ENCODE results near the gene MDC1. TPM values are rescaled to one million over a fixed set of nuclear protein-coding genes. Genes with fewer than 3 reads are reported as not detected.
"Not testable (repeated sequence)": the region's sequence is repeated elsewhere in the genome, so short reads cannot be mapped to it uniquely, and the experiment has no call there.

MDC1 gene
- total RNA-seq, 4 donors from 2014 or later, result 21.3 to 36.0 (median 26.2) TPM

GRCh38 chr6:30757261-30757904 is 40.3 kb upstream of the MDC1 start:
- peaks cover 0 to 25% (median 5%) of the 10 kb centered on the region in 4 donors for H3K4me1 ChIP-seq
- H3K27ac ChIP-seq, result no peak overlapping the region
- H3K27me3 ChIP-seq, result no peaks in the 10 kb centered on the region
- no peaks in the 10 kb centered on the region for H3K9me3 ChIP-seq
- no peak overlapping the region for H3K4me3 ChIP-seq
- no peak for TF ChIP-seq CTCF (IDR thresholded peaks at IDR 0.05)
- TF ChIP-seq POLR2A (IDR thresholded peaks at IDR 0.05), result no peak
- no peak for TF ChIP-seq EP300 (IDR thresholded peaks at IDR 0.05)
- no peak for DNase-seq (ENCODE audit: low spot score in 2 of 2)
- H3K36me3 ChIP-seq, result no peaks in the 10 kb centered on the region
- WGBS, 2 donors, result 100% methylated on average over 1 of the region's 1 CpG

DNA sequence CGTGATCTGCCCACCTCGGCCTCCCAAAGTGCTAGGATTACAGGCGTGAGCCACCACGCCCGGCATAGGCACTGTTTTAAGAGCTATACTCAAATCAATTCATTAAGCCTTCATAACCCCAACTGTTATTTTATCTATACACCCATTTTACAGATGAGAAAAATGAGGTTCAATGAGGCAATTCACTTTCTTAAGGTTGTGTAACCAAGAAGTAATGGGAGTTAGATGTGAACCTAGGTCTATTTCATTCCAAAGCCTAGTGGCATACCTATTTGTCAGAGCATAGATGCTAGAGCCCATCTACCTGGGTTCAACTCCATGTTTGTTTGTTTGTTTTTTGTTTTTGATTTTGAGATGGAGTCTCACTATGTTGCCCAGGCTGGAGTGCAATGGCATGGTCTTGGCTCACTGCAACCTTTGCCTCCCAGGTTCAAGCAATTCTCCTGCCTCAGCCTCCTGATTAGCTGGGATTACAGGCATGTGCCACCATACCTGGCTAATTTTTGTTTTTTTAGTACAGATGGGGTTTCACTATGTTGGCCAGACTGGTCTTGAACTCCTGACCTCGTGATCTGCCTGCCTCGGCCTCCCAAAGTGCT is 39.4 kb upstream of the MDC1 start:
- H3K36me3 ChIP-seq; H3K4me3 ChIP-seq; H3K27ac ChIP-seq; H3K27me3 ChIP-seq; H3K9me3 ChIP-seq; DNase-seq (ENCODE audit: low spot score in 2 of 2): not testable (repeated sequence)
- peaks cover 0 to 34% (median 9%) of the 10 kb centered on the region in 4 donors for H3K4me1 ChIP-seq
- WGBS, 2 donors, result 94 to 97% methylated on average over 7 of the region's 7 CpGs

GRCh38 chr6:30754631-30755030 is 37.5 kb upstream of the MDC1 start:
- no peaks in the 10 kb centered on the region for H3K9me3 ChIP-seq
- no peaks in the 10 kb centered on the region for H3K27me3 ChIP-seq
- 71 to 79% methylated on average over 3 of the region's 3 CpGs for WGBS, 2 donors
- TF ChIP-seq POLR2A (IDR thresholded peaks at IDR 0.05) (no peak), EP300 (IDR thresholded peaks at IDR 0.05) (no peak), CTCF (IDR thresholded peaks at IDR 0.05) (no peak)
- H3K36me3 ChIP-seq, result no peaks in the 10 kb centered on the region
- peaks cover 0 to 41% (median 12%) of the 10 kb centered on the region in 4 donors for H3K4me1 ChIP-seq
- no peak overlapping the region for H3K4me3 ChIP-seq
- DNase-seq (ENCODE audit: low spot score in 2 of 2), result no peak
- H3K27ac ChIP-seq, result no peak overlapping the region

- H3K9me3 ChIP-seq, result no peaks in the 10 kb centered on the region
- peaks cover 0 to 51% (median 17%) of the 10 kb centered on the region in 4 donors for H3K4me1 ChIP-seq
- no peaks in the 10 kb centered on the region for H3K27me3 ChIP-seq
- peak; percentile 82 for DNase-seq (ENCODE audit: low spot score in 2 of 2)
- peak overlapping the region; percentile 37 to 96 (median 68) for H3K27ac ChIP-seq
- H3K36me3 ChIP-seq, result no peaks in the 10 kb centered on the region
- no peak overlapping the region for H3K4me3 ChIP-seq
- WGBS, 2 donors, result 19 to 23% methylated on average over 9 to 12 of the region's 12 CpGs
- TF ChIP-seq EP300 (IDR thresholded peaks at IDR 0.05) (peak; percentile 47 to 82), CTCF (IDR thresholded peaks at IDR 0.05) (peak in 1 of 5 experiments; percentile 9), POLR2A (IDR thresholded peaks at IDR 0.05) (peak in 1 of 2 donors; percentile 12)
These were observed 35.3 kb upstream of the MDC1 start for GRCh38 chr6:30752157-30752927.

- DNase-seq (ENCODE audit: low spot score in 2 of 2), result no peak
- no peaks in the 10 kb centered on the region for H3K36me3 ChIP-seq
- no peak overlapping the region for H3K27ac ChIP-seq
- H3K4me1 ChIP-seq, result peaks cover 0 to 48% (median 18%) of the 10 kb centered on the region in 4 donors
- H3K9me3 ChIP-seq, result no peaks in the 10 kb centered on the region
- no peak for TF ChIP-seq EP300 (IDR thresholded peaks at IDR 0.05)
- TF ChIP-seq POLR2A (IDR thresholded peaks at IDR 0.05), result no peak
- TF ChIP-seq CTCF (IDR thresholded peaks at IDR 0.05), result no peak
- no peaks in the 10 kb centered on the region for H3K27me3 ChIP-seq
- no peak overlapping the region for H3K4me3 ChIP-seq
These were observed 33.2 kb upstream of the MDC1 start for GRCh38 chr6:30750379-30750668.

All from tibial nerve (tissue), 4 donors.